ENCODE results near the gene FHOD3.

FHOD3 gene

DNA sequence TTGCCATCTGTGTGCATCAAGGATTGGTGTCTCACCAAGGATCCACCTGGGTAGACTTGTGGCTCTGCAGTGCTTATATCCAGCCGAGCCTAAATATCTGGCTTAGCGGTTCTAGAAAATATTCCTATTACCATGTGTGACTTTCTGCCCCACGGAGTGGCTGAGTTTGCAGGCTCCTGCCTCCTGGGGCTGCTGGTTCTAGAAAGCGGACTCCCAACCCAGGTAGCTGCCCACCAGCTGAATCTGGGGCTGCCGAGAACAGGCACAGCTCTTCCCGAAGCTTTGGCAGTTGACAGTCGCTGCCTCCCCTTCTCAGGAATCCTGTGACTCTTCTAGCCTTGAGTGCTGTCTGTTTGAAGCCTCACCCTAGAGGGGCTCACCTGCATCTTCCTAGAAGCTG lies 426.7 kb downstream of the FHOD3 start:
- no peak for DNase-seq (ENCODE audit: low read depth in 1 of 2, low spot score in 1 of 2)

DNA sequence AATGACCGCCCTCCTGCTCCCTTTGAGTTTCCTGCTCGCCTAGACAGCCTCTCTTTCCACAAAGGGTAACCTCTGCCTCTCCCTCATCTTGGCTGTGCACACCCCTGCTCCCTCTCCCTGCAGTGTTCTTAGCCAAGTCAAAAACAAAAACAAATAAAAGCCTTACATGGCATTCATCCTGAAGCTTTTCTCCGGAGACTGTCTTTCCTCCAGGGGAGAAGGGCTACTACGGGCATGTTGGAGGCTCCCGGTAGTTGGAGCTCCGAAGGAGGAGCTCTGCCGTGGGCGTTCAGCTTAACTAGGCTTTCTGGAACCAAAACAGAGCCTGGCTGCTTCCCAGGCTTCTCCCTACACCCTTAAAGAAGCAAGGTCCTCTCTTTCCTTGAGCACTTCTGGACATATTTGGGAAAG lies 427.1 kb downstream of the FHOD3 start:
- DNase-seq (ENCODE audit: low read depth in 1 of 2, low spot score in 1 of 2) = no peak

DNA sequence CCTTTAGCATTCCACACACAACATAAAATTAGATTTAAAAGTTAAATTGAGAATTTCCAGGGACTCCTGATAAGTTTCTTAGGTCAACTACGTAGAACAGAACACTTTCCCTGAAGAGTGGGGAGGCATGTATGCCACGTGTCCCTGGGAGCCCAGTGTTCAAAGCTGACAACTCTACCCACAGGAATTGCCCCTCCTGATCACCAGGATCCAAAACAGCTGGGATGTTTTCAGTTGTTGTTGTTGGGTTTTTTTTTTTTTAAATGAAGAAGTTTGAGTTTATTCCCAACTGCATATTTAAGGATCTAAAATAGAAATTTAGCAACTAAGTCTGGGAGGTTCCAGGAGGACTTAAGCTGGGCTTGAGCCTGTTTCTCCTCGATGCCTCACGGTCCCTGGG lies 430.8 kb downstream of the FHOD3 start:
- DNase-seq (ENCODE audit: low read depth in 1 of 2, low spot score in 1 of 2) = no peak

DNA sequence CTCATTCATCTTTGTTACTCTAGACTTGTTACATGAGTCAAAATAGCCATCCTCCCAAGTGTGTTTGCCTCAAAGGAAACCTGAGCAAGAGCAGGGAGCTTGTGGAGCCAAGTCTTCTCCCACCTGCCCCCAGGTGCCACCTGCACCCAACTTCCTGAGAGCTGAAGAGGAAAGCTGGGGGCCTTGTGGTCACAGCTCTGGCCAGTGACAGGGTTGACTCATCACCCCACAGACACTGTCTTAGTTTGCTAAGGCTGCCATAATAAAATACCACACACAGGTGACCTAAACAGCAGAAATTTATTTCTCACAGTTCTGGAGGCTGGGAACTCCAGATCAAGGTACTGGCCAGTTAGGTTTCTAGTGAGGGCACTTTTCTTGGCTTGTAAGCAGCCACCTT lies 431.7 kb downstream of the FHOD3 start:
- DNase-seq (ENCODE audit: low read depth in 1 of 2, low spot score in 1 of 2) = no peak

DNA sequence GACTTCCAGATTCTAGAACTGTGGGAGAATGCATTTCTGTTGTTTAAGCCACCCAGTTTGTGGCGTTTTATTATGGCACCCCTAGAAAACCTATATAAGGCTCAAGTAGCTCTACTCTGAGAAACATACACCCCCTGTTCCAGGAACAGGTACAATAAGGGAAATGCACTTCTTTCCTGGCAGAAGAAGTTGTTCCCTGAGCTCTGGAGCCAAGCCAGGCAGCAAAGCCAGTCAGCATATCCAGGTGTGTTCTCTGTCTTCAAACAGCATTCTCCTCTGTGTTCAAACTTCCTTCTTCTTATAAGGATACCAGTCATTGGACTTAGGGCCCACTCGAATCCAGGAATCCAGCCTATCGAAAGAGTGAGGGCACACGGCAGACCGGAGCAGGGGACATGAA lies 434.8 kb downstream of the FHOD3 start:
- no peak for DNase-seq (ENCODE audit: low read depth in 1 of 2, low spot score in 1 of 2)

DNA sequence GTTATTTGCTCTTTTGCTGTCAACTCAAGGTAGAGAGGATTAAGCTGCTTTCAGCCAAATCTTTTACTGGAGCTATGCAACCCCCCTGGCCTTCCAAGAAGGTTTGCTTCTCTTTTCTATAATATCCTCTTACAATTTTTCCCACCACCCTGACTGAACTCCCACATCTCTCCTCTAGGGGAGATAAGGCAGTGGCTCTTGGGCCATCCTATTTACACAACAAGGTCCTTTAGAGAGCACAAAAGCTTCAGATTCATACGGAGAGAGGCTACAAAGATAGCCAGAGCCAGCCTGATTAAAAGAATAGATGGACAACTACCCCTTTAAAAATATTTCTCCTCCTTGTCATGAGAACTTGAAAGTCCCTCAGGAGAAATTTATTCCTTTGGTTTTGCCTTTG lies 435.6 kb downstream of the FHOD3 start:
- DNase-seq (ENCODE audit: low read depth in 1 of 2, low spot score in 1 of 2) = no peak

DNA sequence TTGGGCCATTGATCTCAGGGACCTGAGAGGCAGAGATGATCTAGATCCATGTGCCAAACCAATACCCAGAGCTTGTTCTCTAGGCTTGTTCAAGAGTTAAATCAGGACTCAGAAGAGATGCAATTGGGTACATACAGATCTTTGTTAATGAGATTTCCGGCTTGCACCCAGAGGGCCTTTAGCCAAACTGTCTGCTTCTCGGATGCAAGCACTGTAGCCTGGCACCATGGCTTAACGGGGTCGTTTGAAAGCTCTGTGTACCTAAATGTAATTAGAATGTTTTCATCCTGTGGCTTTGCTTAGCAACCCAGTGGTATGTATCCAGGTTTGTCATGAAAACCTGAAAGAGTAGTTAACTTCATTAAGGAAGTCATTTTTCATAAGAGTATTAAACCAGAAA lies 437.1 kb downstream of the FHOD3 start:
- DNase-seq (ENCODE audit: low read depth in 1 of 2, low spot score in 1 of 2) = no peak

DNA sequence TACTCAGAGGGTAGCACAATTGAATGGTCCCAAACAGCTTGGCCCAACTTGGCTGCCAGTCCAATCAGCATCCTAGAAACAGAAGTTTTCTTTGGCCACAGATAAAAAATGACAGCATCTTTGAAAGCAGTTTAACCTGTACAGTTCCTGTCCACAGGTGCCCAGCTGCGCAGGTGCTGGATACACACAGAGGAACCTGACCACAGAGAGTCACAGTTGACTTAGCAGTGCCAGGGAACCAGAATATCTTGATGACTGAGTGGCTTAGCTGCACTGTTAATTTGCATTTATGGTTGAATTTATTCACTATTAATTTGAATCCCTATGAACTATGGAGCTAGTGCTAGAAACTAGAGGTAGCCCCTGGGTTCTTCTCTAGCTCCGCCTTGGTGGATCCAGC lies 437.6 kb downstream of the FHOD3 start:
- no peak for DNase-seq (ENCODE audit: low read depth in 1 of 2, low spot score in 1 of 2)

DNA sequence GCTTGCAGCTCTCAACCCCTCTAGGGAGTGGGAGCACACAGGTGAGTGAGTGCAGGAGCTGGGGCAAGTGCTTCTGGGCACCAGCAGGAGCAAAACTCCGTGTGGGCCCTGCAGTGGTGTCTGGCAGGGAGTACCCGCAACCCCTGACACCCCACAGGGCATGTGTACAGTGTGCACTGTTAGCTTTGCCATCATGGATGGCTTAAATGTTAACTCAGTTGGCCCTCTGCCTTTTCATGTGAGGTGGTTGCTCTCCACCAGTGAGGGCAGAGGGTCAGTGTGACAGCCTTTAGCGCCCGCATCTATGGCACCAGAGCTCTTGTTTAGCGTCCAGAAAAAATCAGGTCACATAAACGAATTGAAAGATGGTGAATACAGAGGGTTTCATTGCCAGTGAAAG lies 438.6 kb downstream of the FHOD3 start:
- DNase-seq (ENCODE audit: low read depth in 1 of 2, low spot score in 1 of 2) = no peak

DNA sequence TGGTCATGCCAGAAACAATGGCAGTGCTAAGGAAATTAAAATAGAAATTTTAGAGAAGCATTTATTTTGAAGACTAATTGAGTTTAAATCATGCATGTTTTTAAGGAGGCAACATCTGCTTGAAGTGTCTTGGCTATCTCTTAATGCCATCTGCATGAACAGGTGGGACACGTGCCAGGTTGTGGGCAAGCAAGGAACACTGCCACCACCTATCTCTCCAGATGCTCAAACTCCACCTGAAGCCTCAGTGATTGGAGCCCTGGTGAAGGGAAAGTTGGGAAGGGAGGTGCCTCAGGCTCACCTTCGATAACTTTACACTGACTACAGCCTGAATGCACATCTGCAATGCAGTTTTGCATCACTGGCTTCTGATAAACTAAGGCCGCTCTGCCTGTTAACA lies 439.8 kb downstream of the FHOD3 start:
- no peak for DNase-seq (ENCODE audit: low read depth in 1 of 2, low spot score in 1 of 2)

DNA sequence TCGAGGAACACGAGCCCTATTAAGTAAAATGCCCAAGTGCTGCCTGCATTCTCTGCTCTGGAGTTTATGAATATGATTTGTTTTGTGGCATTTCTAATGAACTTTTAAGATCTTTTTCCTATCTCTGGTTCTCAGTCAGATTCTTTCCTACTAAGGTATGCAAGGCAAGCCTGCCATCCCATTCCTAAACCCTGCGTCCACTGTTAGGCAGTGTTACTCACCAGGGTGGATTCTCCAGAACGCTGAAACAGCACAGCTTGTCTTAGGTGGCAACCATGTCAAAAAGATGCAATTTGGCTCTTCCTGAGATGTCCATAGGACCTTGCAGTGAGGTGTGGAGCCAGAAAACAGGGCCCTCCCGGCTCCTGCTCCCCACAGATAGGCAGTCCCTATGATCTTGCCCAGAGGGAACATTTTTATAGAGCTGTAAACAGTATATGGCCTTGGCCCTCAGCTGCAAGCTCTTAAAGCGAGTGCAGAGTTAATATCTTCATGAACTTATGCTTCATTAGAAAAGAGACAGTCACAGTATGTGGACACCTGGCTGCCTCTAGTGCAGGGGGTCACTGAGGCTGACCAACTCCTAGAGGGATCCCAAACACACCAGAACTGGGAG lies 446.9 kb downstream of the FHOD3 start:
- no peak for DNase-seq (ENCODE audit: low read depth in 1 of 2, low spot score in 1 of 2)

DNA sequence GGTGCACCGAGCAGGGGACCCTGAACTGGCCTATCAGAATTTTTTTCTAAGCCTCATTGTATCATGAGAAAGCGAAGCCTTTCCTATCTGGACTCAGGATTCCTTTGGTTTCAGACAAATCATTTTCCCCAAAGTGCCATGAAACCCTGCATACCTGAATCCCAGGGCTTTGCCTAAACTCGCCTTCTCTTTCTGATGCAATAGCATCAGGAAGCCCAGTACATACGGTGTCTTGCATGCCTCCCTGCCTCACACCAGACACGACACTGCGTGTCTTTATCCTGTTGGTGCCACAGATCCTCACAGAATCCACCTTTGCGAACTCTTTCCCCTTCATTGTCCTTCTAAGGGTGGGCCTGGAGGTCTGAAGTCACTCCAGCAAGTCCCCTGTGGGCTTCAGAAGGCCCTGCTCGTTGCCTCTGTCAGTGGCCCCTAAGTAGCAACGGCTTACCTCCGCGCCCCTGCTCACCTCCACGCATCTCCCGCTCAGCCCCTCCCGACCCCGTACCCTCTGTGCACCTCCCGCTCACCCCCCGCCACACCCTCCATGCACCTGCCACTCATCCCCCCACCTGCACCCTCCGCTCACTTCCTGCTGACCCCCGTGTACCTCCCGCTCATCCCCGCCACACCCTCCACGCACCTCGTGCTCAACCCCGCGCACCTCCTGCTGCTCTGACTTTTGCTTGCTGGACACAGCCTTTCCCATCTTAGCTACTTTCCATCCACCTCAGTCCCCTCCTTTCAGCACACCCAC lies 447.9 kb downstream of the FHOD3 start:
- no peak for DNase-seq (ENCODE audit: low read depth in 1 of 2, low spot score in 1 of 2)

DNA sequence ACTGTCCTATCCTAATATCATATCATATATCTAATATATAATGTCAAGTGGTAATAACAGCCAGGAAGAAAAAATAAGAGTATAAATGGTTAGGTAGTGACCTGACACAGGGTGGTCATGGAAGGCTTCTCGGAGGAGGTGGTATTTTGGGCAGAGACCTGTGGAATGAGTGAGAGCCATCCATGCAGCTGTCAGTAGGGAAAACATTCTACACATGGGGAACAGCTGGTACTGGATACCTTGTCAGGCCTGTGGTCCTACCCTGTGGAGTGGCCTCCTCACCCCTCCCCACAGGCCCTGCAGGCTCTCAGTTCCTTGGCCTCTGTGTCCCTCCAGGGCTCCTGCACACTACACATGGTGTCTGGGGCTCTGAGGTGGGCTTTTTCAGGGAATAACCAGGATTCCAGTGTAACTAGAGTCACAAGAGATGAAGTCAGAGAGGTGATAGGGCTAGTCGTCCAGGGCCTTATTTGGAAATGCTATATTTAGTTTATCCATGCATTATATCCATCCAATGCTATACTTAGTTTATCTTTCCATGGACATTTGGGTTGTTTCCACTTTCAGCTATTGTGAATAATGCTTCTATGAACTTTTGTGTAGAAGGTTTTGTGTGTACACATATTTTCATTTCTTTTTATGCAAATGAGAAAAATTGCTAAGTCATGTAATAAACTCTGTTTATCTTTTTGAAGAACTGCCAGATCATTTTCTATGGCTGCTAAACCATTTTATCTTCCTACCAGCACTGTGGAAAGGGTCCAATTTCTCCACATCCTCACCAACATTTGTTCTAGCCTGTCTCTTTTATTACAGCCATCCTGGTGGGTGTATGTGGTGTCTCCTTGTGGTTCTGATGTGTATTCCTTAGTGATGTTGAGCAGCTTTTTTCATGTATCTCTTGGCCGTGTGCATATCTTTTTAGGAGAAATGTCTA lies 455.7 kb downstream of the FHOD3 start:
- DNase-seq (ENCODE audit: low read depth in 1 of 2, low spot score in 1 of 2) = no peak

DNA sequence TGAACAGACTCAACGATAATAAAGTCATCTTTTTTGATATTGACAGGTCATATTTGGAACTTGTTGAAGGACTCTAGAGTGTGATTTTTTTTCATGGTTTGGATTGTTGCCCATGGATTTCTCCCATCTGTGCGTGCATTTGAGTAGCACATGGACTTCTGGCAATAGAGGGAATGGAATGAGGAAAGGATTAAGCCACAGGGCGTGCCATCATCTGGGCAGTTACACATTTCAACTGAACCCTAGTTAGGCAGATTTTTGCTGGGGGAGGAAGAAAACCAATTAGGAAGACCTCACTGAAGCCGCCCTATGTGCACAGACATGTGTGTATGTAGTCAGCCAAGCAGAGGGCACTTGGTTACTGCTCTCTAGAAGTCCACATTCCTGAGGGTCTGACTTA lies 458.7 kb downstream of the FHOD3 start:
- DNase-seq (ENCODE audit: low read depth in 1 of 2, low spot score in 1 of 2) = no peak

DNA sequence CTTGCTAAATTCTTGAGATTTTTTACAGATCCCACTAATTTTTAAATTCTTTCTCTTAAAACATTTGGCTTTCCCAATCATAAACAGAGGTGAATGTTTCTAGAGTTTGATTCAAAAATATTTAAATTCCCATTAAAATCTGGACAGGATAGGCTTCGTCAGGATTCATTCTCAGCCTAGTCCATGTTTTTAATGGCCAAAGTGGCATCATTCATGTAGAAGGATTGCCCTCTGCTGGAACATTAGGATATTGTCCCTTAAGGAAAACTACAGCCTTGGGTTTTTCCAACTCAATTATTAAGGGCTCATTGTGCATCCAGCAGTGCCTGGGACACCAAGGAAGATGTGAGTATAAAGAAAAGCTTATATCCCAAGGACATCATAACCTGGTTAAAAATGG lies 459.6 kb downstream of the FHOD3 start:
- no peak for DNase-seq (ENCODE audit: low read depth in 1 of 2, low spot score in 1 of 2)

DNA sequence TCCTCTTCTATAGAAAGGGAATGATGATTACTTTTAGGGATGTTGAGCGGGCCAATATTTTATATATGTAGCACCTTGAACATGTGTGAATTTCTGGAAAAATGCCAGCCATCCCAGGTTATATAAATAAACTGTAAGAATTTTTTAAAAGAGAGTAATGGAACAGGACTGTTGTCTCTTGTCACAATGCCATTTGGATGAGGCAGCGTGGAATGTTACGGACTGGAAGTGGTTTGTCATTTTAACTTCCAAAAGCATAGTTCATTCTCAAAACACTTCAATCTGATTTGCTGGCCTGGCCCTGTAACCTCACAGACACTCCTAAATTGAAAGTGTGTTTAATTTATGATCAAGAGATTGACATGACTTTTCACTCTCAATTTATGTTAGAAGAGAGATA lies 460.5 kb downstream of the FHOD3 start:
- no peak for DNase-seq (ENCODE audit: low read depth in 1 of 2, low spot score in 1 of 2)

DNA sequence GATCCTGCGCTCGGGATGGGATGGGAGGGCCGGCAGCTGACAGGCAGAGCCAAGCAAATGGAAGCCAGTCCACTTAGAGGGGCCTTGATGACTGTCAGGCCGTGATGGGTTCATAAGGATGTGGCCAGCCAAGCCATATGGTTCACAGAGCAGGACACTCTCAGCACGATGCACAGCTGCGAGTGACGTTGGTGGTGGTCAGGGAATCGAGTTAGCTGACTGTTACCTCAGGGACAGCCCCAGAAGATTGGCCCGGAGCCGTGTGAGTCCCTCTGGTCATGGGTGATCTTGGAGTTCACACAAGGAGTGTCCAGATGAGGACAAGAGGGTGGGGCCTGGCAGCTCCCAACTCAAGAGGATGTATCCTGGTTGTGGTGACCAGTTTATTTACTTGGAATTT lies 461.1 kb downstream of the FHOD3 start:
- DNase-seq (ENCODE audit: low read depth in 1 of 2, low spot score in 1 of 2) = no peak

DNA sequence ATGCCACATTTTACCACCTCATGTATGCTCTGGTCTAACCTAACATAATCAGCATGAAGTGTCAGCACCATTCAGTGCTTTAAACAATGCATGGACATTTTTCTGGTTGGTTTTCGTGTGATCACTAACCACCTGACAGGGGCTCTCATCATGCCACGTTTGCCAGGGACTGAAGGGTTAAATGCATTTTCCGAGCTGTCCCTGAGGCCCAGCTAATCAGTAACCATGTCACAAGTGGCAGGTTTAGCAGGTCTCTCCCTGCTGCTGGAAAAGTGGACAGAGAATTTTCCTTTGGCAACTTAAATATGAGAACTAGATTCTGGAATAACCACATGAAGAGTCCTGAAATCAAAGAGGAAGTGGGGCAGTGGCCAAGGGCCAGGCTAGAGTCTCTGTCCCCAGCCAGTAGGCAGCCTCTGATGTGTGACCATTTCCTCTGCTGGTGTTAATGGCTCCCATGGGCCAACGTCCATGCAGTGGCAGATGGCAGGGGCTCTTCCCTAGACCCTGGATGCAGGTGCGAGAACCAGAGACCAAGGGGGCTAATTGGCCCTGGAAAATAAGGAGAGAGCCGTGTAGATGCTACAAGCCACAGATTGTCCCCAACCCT lies 461.8 kb downstream of the FHOD3 start:
- no peak for DNase-seq (ENCODE audit: low read depth in 1 of 2, low spot score in 1 of 2)

DNA sequence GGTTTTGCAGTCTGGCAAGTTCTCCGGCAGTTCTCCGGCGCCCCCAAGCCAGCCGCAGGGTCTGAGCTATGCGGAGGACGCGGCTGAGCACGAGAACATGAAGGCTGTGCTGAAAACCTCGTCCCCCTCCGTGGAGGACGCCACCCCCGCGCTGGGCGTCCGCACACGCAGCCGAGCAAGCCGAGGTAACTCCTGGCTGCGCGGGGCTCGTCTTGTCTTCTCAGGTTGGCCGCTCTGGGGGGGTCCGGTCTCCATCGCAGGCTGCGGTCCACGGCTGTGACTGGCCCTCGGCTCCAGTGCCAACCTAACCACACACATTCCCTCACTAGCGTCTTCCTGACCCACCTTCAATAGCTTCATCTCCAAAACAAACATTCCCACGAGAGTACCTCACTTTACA lies 463.1 kb downstream of the FHOD3 start:
- no peak for DNase-seq (ENCODE audit: low read depth in 1 of 2, low spot score in 1 of 2)

DNA sequence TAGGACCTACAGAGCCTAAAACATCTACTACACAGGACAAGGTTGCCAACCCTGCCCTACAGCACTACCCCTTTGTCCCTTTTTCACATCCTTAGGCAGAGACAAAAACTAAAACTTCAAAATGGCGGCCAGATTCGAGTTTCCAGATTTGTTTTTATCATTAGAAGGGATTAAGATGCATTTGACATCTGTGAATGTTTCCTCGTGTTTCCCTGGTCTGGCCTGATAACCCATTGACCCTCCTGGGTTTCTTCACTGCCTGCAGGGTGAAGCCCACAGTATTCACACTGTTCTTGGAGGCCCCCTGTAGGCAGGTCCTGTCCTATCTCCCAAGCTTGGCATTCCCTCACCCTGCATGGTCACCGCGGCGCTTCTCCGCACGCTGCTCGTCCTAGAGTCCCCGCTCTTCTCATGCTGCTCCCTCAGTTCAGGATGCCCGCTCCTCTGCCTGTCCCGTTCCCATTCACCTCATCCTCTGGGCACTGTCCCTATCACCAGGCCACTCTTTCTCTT lies 463.7 kb downstream of the FHOD3 start:
- DNase-seq (ENCODE audit: low read depth in 1 of 2, low spot score in 1 of 2) = no peak

DNA sequence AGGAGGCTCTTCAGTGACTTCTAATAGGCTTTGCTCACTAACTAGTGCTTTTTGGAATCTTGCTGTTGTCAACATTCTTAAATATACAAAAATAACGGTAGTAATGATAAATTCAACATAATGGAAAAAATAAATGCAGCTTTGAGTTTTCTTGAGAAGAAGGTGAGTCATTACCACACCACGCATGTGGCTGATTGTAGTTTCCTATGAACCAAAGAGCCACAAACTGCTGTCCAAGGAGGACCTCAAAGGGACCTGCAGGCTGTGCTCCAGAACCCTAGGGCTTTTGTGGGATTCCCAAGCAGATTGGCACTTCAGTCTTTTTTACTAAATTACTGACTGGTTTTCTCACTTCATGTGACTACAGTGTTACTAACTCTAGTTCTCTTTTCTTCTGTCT lies 464.6 kb downstream of the FHOD3 start:
- DNase-seq (ENCODE audit: low read depth in 1 of 2, low spot score in 1 of 2) = no peak

Data from activated CD4-positive, alpha-beta T cell treated with anti-CD3 and anti-CD28 coated beads, Interleukin-2, amount 50 U/mL, for 24 hours (primary cell).